ENCODE measurements around the gene LYST. TPM values are rescaled to one million over a fixed set of nuclear protein-coding genes. Genes with fewer than 3 reads are reported as not detected.

Gene LYST
- total and polyA plus RNA-seq, 2 of the 8 experiments (the other 6 are each of a cell fraction or from before 2014, with no cell fraction given), result 0.29 to 0.58 TPM

GRCh38 chr1:235749755-235750300 is 116.9 kb downstream of the LYST start (continued):
- TF ChIP-seq, protein P1, sequence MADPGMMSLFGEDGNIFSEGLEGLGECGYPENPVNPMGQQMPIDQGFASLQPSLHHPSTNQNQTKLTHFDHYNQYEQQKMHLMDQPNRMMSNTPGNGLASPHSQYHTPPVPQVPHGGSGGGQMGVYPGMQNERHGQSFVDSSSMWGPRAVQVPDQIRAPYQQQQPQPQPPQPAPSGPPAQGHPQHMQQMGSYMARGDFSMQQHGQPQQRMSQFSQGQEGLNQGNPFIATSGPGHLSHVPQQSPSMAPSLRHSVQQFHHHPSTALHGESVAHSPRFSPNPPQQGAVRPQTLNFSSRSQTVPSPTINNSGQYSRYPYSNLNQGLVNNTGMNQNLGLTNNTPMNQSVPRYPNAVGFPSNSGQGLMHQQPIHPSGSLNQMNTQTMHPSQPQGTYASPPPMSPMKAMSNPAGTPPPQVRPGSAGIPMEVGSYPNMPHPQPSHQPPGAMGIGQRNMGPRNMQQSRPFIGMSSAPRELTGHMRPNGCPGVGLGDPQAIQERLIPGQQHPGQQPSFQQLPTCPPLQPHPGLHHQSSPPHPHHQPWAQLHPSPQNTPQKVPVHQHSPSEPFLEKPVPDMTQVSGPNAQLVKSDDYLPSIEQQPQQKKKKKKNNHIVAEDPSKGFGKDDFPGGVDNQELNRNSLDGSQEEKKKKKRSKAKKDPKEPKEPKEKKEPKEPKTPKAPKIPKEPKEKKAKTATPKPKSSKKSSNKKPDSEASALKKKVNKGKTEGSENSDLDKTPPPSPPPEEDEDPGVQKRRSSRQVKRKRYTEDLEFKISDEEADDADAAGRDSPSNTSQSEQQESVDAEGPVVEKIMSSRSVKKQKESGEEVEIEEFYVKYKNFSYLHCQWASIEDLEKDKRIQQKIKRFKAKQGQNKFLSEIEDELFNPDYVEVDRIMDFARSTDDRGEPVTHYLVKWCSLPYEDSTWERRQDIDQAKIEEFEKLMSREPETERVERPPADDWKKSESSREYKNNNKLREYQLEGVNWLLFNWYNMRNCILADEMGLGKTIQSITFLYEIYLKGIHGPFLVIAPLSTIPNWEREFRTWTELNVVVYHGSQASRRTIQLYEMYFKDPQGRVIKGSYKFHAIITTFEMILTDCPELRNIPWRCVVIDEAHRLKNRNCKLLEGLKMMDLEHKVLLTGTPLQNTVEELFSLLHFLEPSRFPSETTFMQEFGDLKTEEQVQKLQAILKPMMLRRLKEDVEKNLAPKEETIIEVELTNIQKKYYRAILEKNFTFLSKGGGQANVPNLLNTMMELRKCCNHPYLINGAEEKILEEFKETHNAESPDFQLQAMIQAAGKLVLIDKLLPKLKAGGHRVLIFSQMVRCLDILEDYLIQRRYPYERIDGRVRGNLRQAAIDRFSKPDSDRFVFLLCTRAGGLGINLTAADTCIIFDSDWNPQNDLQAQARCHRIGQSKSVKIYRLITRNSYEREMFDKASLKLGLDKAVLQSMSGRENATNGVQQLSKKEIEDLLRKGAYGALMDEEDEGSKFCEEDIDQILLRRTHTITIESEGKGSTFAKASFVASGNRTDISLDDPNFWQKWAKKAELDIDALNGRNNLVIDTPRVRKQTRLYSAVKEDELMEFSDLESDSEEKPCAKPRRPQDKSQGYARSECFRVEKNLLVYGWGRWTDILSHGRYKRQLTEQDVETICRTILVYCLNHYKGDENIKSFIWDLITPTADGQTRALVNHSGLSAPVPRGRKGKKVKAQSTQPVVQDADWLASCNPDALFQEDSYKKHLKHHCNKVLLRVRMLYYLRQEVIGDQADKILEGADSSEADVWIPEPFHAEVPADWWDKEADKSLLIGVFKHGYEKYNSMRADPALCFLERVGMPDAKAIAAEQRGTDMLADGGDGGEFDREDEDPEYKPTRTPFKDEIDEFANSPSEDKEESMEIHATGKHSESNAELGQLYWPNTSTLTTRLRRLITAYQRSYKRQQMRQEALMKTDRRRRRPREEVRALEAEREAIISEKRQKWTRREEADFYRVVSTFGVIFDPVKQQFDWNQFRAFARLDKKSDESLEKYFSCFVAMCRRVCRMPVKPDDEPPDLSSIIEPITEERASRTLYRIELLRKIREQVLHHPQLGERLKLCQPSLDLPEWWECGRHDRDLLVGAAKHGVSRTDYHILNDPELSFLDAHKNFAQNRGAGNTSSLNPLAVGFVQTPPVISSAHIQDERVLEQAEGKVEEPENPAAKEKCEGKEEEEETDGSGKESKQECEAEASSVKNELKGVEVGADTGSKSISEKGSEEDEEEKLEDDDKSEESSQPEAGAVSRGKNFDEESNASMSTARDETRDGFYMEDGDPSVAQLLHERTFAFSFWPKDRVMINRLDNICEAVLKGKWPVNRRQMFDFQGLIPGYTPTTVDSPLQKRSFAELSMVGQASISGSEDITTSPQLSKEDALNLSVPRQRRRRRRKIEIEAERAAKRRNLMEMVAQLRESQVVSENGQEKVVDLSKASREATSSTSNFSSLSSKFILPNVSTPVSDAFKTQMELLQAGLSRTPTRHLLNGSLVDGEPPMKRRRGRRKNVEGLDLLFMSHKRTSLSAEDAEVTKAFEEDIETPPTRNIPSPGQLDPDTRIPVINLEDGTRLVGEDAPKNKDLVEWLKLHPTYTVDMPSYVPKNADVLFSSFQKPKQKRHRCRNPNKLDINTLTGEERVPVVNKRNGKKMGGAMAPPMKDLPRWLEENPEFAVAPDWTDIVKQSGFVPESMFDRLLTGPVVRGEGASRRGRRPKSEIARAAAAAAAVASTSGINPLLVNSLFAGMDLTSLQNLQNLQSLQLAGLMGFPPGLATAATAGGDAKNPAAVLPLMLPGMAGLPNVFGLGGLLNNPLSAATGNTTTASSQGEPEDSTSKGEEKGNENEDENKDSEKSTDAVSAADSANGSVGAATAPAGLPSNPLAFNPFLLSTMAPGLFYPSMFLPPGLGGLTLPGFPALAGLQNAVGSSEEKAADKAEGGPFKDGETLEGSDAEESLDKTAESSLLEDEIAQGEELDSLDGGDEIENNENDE (IDR thresholded peaks at IDR 0.05; ENCODE audit: insufficient replicate concordance, low read length), result no peak
- TF ChIP-seq TCF12 (IDR thresholded peaks at IDR 0.05; ENCODE audit: low read depth, low read length) (no peak), TAF1 (IDR thresholded peaks at IDR 0.05; ENCODE audit: low read depth, low read length) (no peak), KDM4A (IDR thresholded peaks at IDR 0.05; ENCODE audit: low read depth, low read length, severe bottlenecking) (no peak), BACH1 (IDR thresholded peaks at IDR 0.05; ENCODE audit: low read length) (no peak), FOSL1 (IDR thresholded peaks at IDR 0.05; ENCODE audit: insufficient read depth, low read depth, low read length) (no peak), NANOG (IDR thresholded peaks at IDR 0.05; ENCODE audit: insufficient read depth, low read depth, low read length, poor library complexity, severe bottlenecking) (no peak), SIX5 (IDR thresholded peaks at IDR 0.05; ENCODE audit: low read depth, low read length) (no peak), SP4 (IDR thresholded peaks at IDR 0.05; ENCODE audit: low read length) (no peak), RXRA (IDR thresholded peaks at IDR 0.05; ENCODE audit: insufficient read depth, low read depth, low read length) (no peak), GABPA (IDR thresholded peaks at IDR 0.05; ENCODE audit: borderline replicate concordance, insufficient read depth, low read length) (no peak), TEAD4 (IDR thresholded peaks at IDR 0.05; ENCODE audit: low read depth, low read length) (no peak)

All from H1 (cell line).